Karpas-422 (cell line): ENCODE data around the gene ESPN. TPM values are rescaled to one million over a fixed set of nuclear protein-coding genes. Genes with fewer than 3 reads are reported as not detected.
"Not testable (repeated sequence)": the region's sequence is repeated elsewhere in the genome, so short reads cannot be mapped to it uniquely, and the experiment has no call there.

Experiments
- DNase-seq: peaks from one replicate; pipeline ENCODE4 v3.0.0-alpha.2; 2015
- H2AFZ ChIP-seq: fragments of 200-600 bp; sonication (generic); 2 replicates; pipeline ENCODE4 v1.6.1; 2014; ENCODE audit warnings: antibody characterized with exemption, low read length, mixed read lengths
- H3K27ac ChIP-seq: fragments of 200-600 bp; sonication (generic); 2 replicates; pipeline ENCODE4 v1.5.1; 2014; ENCODE audit warnings: mild to moderate bottlenecking, low read length, moderate library complexity
- H3K27me3 ChIP-seq: fragments of 200-600 bp; sonication (generic); 2 replicates; pipeline ENCODE4 v1.6.1; 2014; ENCODE audit warnings: low read length, mixed read lengths
- H3K36me3 ChIP-seq: fragments of 200-600 bp; sonication (generic); 2 replicates; pipeline ENCODE4 v1.6.1; 2014; ENCODE audit warnings: low read length, mixed read lengths; ENCODE audit not compliant: insufficient read depth
- H3K4me1 ChIP-seq: fragments of 200-600 bp; sonication (generic); 2 replicates; pipeline ENCODE4 v1.6.1; 2014; ENCODE audit warnings: mild to moderate bottlenecking, low read length, mixed read lengths
- H3K4me2 ChIP-seq: fragments of 200-600 bp; sonication (generic); 2 replicates; pipeline ENCODE4 v1.6.1; 2014; ENCODE audit warnings: low read length, low read depth, mild to moderate bottlenecking; ENCODE audit not compliant: poor library complexity, severe bottlenecking
- H3K4me3 ChIP-seq: fragments of 200-600 bp; sonication (generic); 2 replicates; pipeline ENCODE4 v1.5.1; 2014; ENCODE audit warnings: mild to moderate bottlenecking, antibody characterized with exemption, low read length, mixed read lengths
- H3K79me2 ChIP-seq: fragments of 200-600 bp; sonication (generic); 2 replicates; pipeline ENCODE4 v1.6.1; 2014; ENCODE audit warnings: mild to moderate bottlenecking, low read length, mixed read lengths
- H3K9ac ChIP-seq: fragments of 200-600 bp; sonication (generic); 2 replicates; pipeline ENCODE4 v1.6.0; 2014; ENCODE audit warnings: low read length
- H3K9me2 ChIP-seq: fragments of 200-600 bp; sonication (generic), shearing (Covaris generic); replicated peaks from 2 replicates; pipeline ENCODE4 v1.6.0; 2014; ENCODE audit warnings: mild to moderate bottlenecking, low read length, moderate library complexity; ENCODE audit not compliant: insufficient read depth
- H3K9me3 ChIP-seq: fragments of 300-700, 200-600 bp; sonication (generic); 2 replicates; pipeline ENCODE4 v1.6.1; 2014; ENCODE audit warnings: low read length, mixed read lengths
- H4K20me1 ChIP-seq: fragments of 200-600 bp; sonication (generic); 2 replicates; pipeline ENCODE4 v1.6.1; 2014; ENCODE audit warnings: mild to moderate bottlenecking, antibody characterized with exemption, low read length, low read depth; ENCODE audit not compliant: insufficient read depth
- total RNA-seq: library from RNA; depleted of rRNA; stranded (reverse); fragments of >200 nt; shearing (Covaris generic); gene quantifications from 2 replicates; pipeline ENCODE4 v1.2.3, GENCODE V29; 2014; ENCODE audit warnings: low replicate concordance

Gene ESPN
- total RNA-seq, 1 experiment from 2014 or later, result not detected

GRCh38 chr1:6450005-6450450 lies 25.5 kb downstream of the ESPN start:
- Histone ChIP-seq H3K79me2 (no peaks in the 10 kb centered on the region), H3K9me2 (no peaks in the 10 kb centered on the region), H3K4me1 (peaks cover 13% of the 10 kb centered on the region), H3K27ac (no peak overlapping the region), H3K4me2 (no peak overlapping the region), H3K4me3 (no peak overlapping the region), H2AFZ (no peak overlapping the region), H4K20me1 (no peaks in the 10 kb centered on the region; the same call in 1 of the 2 replicates), H3K36me3 (no peaks in the 10 kb centered on the region), H3K9ac (no peak overlapping the region), H3K27me3 (no peaks in the 10 kb centered on the region), H3K9me3 (no peaks in the 10 kb centered on the region)
- DNase-seq, result no peak

GRCh38 chr1:6450486-6450885 lies 25.9 kb downstream of the ESPN start:
- not testable (repeated sequence) for H3K79me2 ChIP-seq, H3K36me3 ChIP-seq, H2AFZ ChIP-seq, DNase-seq, H3K9me3 ChIP-seq, H3K4me3 ChIP-seq, H3K9ac ChIP-seq, H3K27ac ChIP-seq, H3K4me2 ChIP-seq, H3K27me3 ChIP-seq, H3K9me2 ChIP-seq, H4K20me1 ChIP-seq
- H3K4me1 ChIP-seq, result peaks cover 13% of the 10 kb centered on the region

GRCh38 chr1:6450943-6451373 lies 26.4 kb downstream of the ESPN start:
- Histone ChIP-seq H3K9me3 (no peaks in the 10 kb centered on the region), H2AFZ (no peak overlapping the region), H3K79me2 (no peaks in the 10 kb centered on the region), H3K9me2 (no peaks in the 10 kb centered on the region), H4K20me1 (no peaks in the 10 kb centered on the region; the same call in 1 of the 2 replicates), H3K4me2 (no peak overlapping the region), H3K27ac (no peak overlapping the region), H3K27me3 (no peaks in the 10 kb centered on the region), H3K4me1 (peaks cover 13% of the 10 kb centered on the region), H3K36me3 (no peaks in the 10 kb centered on the region), H3K9ac (no peak overlapping the region), H3K4me3 (no peak overlapping the region)
- DNase-seq, result no peak

- H2AFZ ChIP-seq, DNase-seq, H3K4me3 ChIP-seq: not testable (repeated sequence)
Observed at GRCh38 chr1:6453895-6454855, 29.6 kb downstream of the ESPN start.

GRCh38 chr1:6454856-6455751 lies 30.5 kb downstream of the ESPN start:
- no peaks in the 10 kb centered on the region for H3K27me3 ChIP-seq
- H3K9me3 ChIP-seq, result no peaks in the 10 kb centered on the region
- H3K79me2 ChIP-seq, result no peaks in the 10 kb centered on the region
- no peak overlapping the region for H2AFZ ChIP-seq
- no peak overlapping the region for H3K4me3 ChIP-seq
- H3K4me1 ChIP-seq, result no peaks in the 10 kb centered on the region
- H3K9ac ChIP-seq, result no peak overlapping the region
- no peaks in the 10 kb centered on the region for H3K9me2 ChIP-seq
- no peak overlapping the region for H3K4me2 ChIP-seq
- H3K36me3 ChIP-seq, result no peaks in the 10 kb centered on the region
- H4K20me1 ChIP-seq, result no peaks in the 10 kb centered on the region
- DNase-seq, result no peak
- H3K27ac ChIP-seq, result no peak overlapping the region

More at GRCh38 chr1:6453895-6454855, 29.6 kb downstream of the ESPN start:
- not testable (repeated sequence) for H3K4me1 ChIP-seq, H3K9ac ChIP-seq, H4K20me1 ChIP-seq, H3K4me2 ChIP-seq, H3K9me2 ChIP-seq, H3K79me2 ChIP-seq, H3K36me3 ChIP-seq, H3K27ac ChIP-seq, H3K27me3 ChIP-seq, H3K9me3 ChIP-seq

GRCh38 chr1:6455752-6456520 lies 31.4 kb downstream of the ESPN start:
- H3K27me3 ChIP-seq, H4K20me1 ChIP-seq, H3K4me2 ChIP-seq, H3K9me3 ChIP-seq, H3K27ac ChIP-seq, H3K9ac ChIP-seq, H3K9me2 ChIP-seq, DNase-seq, H3K79me2 ChIP-seq, H2AFZ ChIP-seq, H3K4me1 ChIP-seq, H3K36me3 ChIP-seq, H3K4me3 ChIP-seq: not testable (repeated sequence)

- no peak overlapping the region for H3K27ac ChIP-seq
- no peaks in the 10 kb centered on the region for H3K4me1 ChIP-seq
- no peak for DNase-seq
- no peaks in the 10 kb centered on the region for H3K36me3 ChIP-seq
- no peaks in the 10 kb centered on the region for H4K20me1 ChIP-seq
- H3K9ac ChIP-seq, result no peak overlapping the region
- no peak overlapping the region for H2AFZ ChIP-seq
- H3K79me2 ChIP-seq, result no peaks in the 10 kb centered on the region
- no peaks in the 10 kb centered on the region for H3K27me3 ChIP-seq
- no peak overlapping the region for H3K4me2 ChIP-seq
- no peaks in the 10 kb centered on the region for H3K9me2 ChIP-seq
- H3K4me3 ChIP-seq, result no peak overlapping the region
- no peaks in the 10 kb centered on the region for H3K9me3 ChIP-seq
Observed at GRCh38 chr1:6456800-6457466, 32.4 kb downstream of the ESPN start.
